Liver (tissue), 9 donors: ENCODE results near the gene SLC8A1. TPM values are rescaled to one million over a fixed set of nuclear protein-coding genes. Genes with fewer than 3 reads are reported as not detected.

Experiments used
- DNase-seq: peaks from one replicate; pipeline ENCODE4 v3.0.0-alpha.2; 2017; ENCODE audit warnings: low spot score
- H3K27ac ChIP-seq, 2 donors: one replicate each; pipeline ENCODE4 v1.7.0; 2013; ENCODE audit warnings: inconsistent platforms in 2 of 2, low read length in 2 of 2, control low read depth in 1 of 2, low read depth in 1 of 2, mild to moderate bottlenecking in 1 of 2
- H3K27me3 ChIP-seq, 4 donors: one replicate each; pipeline versions ENCODE4 v1.6.1 to v1.7.0; 2013; ENCODE audit warnings: low read length in 3 of 4, inconsistent platforms in 1 of 4, mild to moderate bottlenecking in 1 of 4, moderate library complexity in 1 of 4; ENCODE audit not compliant: control insufficient read depth in 4 of 4, insufficient read depth in 4 of 4
- H3K36me3 ChIP-seq, 4 donors: one replicate each; pipeline versions ENCODE4 v1.6.1 to v1.7.0; 2013; ENCODE audit warnings: low read length in 3 of 4, mild to moderate bottlenecking in 3 of 4, low read depth in 1 of 4, moderate library complexity in 1 of 4; ENCODE audit not compliant: control insufficient read depth in 4 of 4, insufficient read depth in 3 of 4
- H3K4me1 ChIP-seq, 4 donors: one replicate each; pipeline versions ENCODE4 v1.6.1 to v1.7.0; 2013; ENCODE audit warnings: low read length in 3 of 4, mild to moderate bottlenecking in 3 of 4, moderate library complexity in 1 of 4; ENCODE audit not compliant: control insufficient read depth in 4 of 4, insufficient read depth in 4 of 4
- H3K4me3 ChIP-seq, 3 donors: one replicate each; pipeline versions ENCODE4 v1.6.1 to v1.7.0; 2013; ENCODE audit warnings: low read length in 3 of 3, control low read depth in 1 of 3, low read depth in 1 of 3, mild to moderate bottlenecking in 1 of 3
- H3K9ac ChIP-seq, 2 donors: one replicate each; pipeline ENCODE4 v1.7.0; 2013; ENCODE audit warnings: low read length in 2 of 2, mild to moderate bottlenecking in 2 of 2, moderate library complexity in 2 of 2, control low read depth in 1 of 2, low read depth in 1 of 2
- H3K9me3 ChIP-seq, 4 donors: one replicate each; pipeline versions ENCODE4 v1.6.1 to v1.7.0; 2013; ENCODE audit warnings: low read length in 3 of 4; ENCODE audit not compliant: control insufficient read depth in 4 of 4
- EGR1 ChIP-seq, 2 donors: IDR thresholded peaks; 2 replicates each; pipeline ENCODE4 v1.6.1; 2016 to 2018; ENCODE audit warnings: antibody characterized with exemption in 2 of 2, low read depth in 2 of 2
- FOXA1 ChIP-seq: IDR thresholded peaks from 2 replicates; pipeline ENCODE4 v1.6.1; 2016; ENCODE audit warnings: antibody characterized with exemption
- FOXA2 ChIP-seq: IDR thresholded peaks from 2 replicates; pipeline ENCODE4 v1.6.1; 2016; ENCODE audit warnings: antibody characterized with exemption
- HNF4A ChIP-seq, 2 donors: conservative IDR thresholded peaks; 2 replicates each; pipeline ENCODE4 v1.6.1; 2016; ENCODE audit warnings: antibody characterized with exemption in 2 of 2, mild to moderate bottlenecking in 2 of 2
- HNF4G ChIP-seq: IDR thresholded peaks from 2 replicates; pipeline ENCODE4 v1.6.1; 2016; ENCODE audit warnings: antibody characterized with exemption
- JUND ChIP-seq, 2 donors: IDR thresholded peaks; 2 replicates each; pipeline ENCODE4 v1.6.1; 2016; ENCODE audit warnings: antibody characterized with exemption in 2 of 2
- NR2F2 ChIP-seq: IDR thresholded peaks from 2 replicates; pipeline ENCODE4 v1.6.1; 2016; ENCODE audit warnings: antibody characterized with exemption
- RAD21 ChIP-seq, 2 donors: IDR thresholded peaks; 2 replicates each; pipeline ENCODE4 v1.6.1; 2016; ENCODE audit warnings: antibody characterized with exemption in 2 of 2, mild to moderate bottlenecking in 2 of 2
- RXRA ChIP-seq, 2 donors: IDR thresholded peaks; 2 replicates each; pipeline ENCODE4 v1.6.1; 2017 to 2018; ENCODE audit warnings: antibody characterized with exemption in 2 of 2, mild to moderate bottlenecking in 1 of 2
- SP1 ChIP-seq: IDR thresholded peaks from 2 replicates; pipeline ENCODE4 v1.6.1; 2018; ENCODE audit warnings: antibody characterized with exemption, mild to moderate bottlenecking
- YY1 ChIP-seq: IDR thresholded peaks from 2 replicates; pipeline ENCODE4 v1.6.1; 2016; ENCODE audit warnings: antibody characterized with exemption, mild to moderate bottlenecking
- WGBS: extraction: QIAGEN DNeasy Blood & Tissue Kit; methylation state at CpG from one replicate; pipeline ENCODE4 v1.1.7; 2013; 5-methylcytosine and 5-hydroxymethylcytosine counted together
- polyA plus RNA-seq, 2 donors: library from polyadenylated mRNA; stranded (reverse) in 1 of 2; unstranded in 1 of 2; fragments of 200-250 nt in 1 of 2; fragments of >200 nt in 1 of 2; fragmentation: Nextera tagmentation in 1 of 2; extraction: Ambion mirVana in 1 of 2; gene quantifications; one replicate each; pipeline versions ENCODE4 v1.2.1 to v1.2.3, GENCODE V29; 2013 to 2015
- total RNA-seq, 2 donors: library from RNA; depleted of rRNA; stranded (reverse); fragments of >200 nt; gene quantifications; one replicate each; pipeline ENCODE4 v1.2.3, GENCODE V29; 2014
- TF ChIP-seq, protein P1 (sequence below): IDR thresholded peaks from 2 replicates; pipeline ENCODE4 v1.6.1; 2016; ENCODE audit warnings: antibody characterized with exemption, mild to moderate bottlenecking
- TF ChIP-seq, protein P2 (sequence below): IDR thresholded peaks from 2 replicates; pipeline ENCODE4 v1.6.1; 2016; ENCODE audit warnings: antibody characterized with exemption
- TF ChIP-seq, protein P3 (sequence below): IDR thresholded peaks from 2 replicates; pipeline ENCODE4 v1.6.1; 2016; ENCODE audit warnings: antibody characterized with exemption
- TF ChIP-seq, protein P4 (sequence below): IDR thresholded peaks from 2 replicates; pipeline ENCODE4 v1.6.1; 2016; ENCODE audit warnings: antibody characterized with exemption
- TF ChIP-seq, protein P5 (sequence below): fragments of 150-350 bp; IDR thresholded peaks from 2 replicates; pipeline ENCODE4 v1.5.1; 2017; ENCODE audit warnings: improper control_type of control experiment, low read depth, low read length; ENCODE audit not compliant: missing input control
- donor health status: healthy.
- donor health status: healthy.
- donor health status: healthy.
- donor health status: healthy.
- donor health status: healthy.

The SLC8A1 gene
- total and polyA plus RNA-seq, 4 donors = 1.2 to 18.5 (median 8.2) TPM

DNA sequence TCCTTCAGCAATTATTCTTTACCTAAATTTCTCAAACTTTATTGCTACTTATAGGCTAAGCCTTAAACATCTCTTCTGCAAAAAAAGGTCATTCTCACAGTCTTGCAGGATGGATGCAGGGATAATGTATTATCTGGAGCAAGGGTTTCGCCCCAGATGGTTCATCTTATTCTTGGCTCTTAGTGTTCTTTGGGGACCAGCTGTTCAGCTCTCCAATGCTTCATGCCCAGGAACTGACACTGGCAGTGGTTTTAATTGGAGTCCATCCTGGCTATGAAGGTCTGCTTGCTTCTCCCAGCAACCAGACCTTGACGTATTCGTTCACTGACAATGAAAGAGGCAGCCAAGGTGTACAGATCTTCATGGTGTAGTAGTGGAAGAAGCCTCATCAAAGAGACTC, 331.9 kb downstream of the SLC8A1 start (continued):
- TF ChIP-seq, protein P1, sequence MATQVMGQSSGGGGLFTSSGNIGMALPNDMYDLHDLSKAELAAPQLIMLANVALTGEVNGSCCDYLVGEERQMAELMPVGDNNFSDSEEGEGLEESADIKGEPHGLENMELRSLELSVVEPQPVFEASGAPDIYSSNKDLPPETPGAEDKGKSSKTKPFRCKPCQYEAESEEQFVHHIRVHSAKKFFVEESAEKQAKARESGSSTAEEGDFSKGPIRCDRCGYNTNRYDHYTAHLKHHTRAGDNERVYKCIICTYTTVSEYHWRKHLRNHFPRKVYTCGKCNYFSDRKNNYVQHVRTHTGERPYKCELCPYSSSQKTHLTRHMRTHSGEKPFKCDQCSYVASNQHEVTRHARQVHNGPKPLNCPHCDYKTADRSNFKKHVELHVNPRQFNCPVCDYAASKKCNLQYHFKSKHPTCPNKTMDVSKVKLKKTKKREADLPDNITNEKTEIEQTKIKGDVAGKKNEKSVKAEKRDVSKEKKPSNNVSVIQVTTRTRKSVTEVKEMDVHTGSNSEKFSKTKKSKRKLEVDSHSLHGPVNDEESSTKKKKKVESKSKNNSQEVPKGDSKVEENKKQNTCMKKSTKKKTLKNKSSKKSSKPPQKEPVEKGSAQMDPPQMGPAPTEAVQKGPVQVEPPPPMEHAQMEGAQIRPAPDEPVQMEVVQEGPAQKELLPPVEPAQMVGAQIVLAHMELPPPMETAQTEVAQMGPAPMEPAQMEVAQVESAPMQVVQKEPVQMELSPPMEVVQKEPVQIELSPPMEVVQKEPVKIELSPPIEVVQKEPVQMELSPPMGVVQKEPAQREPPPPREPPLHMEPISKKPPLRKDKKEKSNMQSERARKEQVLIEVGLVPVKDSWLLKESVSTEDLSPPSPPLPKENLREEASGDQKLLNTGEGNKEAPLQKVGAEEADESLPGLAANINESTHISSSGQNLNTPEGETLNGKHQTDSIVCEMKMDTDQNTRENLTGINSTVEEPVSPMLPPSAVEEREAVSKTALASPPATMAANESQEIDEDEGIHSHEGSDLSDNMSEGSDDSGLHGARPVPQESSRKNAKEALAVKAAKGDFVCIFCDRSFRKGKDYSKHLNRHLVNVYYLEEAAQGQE = no peak
- TF ChIP-seq YY1 (no peak), EGR1 (IDR thresholded peaks at IDR 0.05; ENCODE audit: low read depth in 2 of 2) (no peak)
- TF ChIP-seq, protein P2, sequence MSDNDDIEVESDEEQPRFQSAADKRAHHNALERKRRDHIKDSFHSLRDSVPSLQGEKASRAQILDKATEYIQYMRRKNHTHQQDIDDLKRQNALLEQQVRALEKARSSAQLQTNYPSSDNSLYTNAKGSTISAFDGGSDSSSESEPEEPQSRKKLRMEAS = no peak

DNA sequence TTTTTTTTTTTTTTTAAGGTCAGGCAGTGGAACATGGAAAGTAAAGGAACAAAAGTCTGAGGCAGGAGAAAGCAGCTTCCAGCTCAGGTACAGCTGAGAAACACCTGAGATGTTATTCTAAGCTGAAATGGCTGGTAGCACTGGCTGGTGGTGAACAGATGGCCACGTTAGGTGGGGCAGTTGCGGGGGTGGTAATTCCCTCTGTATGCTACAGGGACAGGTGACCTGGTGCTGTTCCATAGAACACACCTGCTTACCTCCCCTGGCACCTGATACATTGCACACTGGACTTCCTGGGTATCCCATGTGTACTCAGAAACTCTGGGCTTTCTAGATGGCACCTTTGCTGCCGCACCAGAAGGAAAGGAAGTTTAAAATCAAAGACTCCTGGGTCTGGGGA, 333.3 kb downstream of the SLC8A1 start:
- Histone ChIP-seq H3K27me3 (peaks cover 0 to 3% (median 0%) of the 10 kb centered on the region in 4 donors), H3K9me3 (no peaks in the 10 kb centered on the region), H3K9ac (no peak overlapping the region), H3K36me3 (no peaks in the 10 kb centered on the region), H3K27ac (no peak overlapping the region), H3K4me3 (no peak overlapping the region), H3K4me1 (no peaks in the 10 kb centered on the region)
- TF ChIP-seq HNF4G (no peak), SP1 (no peak), HNF4A (conservative IDR thresholded peaks at IDR 0.05) (no peak), NR2F2 (no peak), JUND (IDR thresholded peaks at IDR 0.05) (no peak), YY1 (no peak), RAD21 (IDR thresholded peaks at IDR 0.05) (no peak), RXRA (IDR thresholded peaks at IDR 0.05) (no peak), FOXA2 (no peak), FOXA1 (no peak), EGR1 (IDR thresholded peaks at IDR 0.05; ENCODE audit: low read depth in 2 of 2) (no peak)
- TF ChIP-seq, protein P3, sequence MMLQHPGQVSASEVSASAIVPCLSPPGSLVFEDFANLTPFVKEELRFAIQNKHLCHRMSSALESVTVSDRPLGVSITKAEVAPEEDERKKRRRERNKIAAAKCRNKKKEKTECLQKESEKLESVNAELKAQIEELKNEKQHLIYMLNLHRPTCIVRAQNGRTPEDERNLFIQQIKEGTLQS = no peak
- TF ChIP-seq, protein P2 = no peak
- TF ChIP-seq, protein P4, sequence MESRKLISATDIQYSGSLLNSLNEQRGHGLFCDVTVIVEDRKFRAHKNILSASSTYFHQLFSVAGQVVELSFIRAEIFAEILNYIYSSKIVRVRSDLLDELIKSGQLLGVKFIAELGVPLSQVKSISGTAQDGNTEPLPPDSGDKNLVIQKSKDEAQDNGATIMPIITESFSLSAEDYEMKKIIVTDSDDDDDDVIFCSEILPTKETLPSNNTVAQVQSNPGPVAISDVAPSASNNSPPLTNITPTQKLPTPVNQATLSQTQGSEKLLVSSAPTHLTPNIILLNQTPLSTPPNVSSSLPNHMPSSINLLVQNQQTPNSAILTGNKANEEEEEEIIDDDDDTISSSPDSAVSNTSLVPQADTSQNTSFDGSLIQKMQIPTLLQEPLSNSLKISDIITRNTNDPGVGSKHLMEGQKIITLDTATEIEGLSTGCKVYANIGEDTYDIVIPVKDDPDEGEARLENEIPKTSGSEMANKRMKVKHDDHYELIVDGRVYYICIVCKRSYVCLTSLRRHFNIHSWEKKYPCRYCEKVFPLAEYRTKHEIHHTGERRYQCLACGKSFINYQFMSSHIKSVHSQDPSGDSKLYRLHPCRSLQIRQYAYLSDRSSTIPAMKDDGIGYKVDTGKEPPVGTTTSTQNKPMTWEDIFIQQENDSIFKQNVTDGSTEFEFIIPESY = no peak
- TF ChIP-seq, protein P5, sequence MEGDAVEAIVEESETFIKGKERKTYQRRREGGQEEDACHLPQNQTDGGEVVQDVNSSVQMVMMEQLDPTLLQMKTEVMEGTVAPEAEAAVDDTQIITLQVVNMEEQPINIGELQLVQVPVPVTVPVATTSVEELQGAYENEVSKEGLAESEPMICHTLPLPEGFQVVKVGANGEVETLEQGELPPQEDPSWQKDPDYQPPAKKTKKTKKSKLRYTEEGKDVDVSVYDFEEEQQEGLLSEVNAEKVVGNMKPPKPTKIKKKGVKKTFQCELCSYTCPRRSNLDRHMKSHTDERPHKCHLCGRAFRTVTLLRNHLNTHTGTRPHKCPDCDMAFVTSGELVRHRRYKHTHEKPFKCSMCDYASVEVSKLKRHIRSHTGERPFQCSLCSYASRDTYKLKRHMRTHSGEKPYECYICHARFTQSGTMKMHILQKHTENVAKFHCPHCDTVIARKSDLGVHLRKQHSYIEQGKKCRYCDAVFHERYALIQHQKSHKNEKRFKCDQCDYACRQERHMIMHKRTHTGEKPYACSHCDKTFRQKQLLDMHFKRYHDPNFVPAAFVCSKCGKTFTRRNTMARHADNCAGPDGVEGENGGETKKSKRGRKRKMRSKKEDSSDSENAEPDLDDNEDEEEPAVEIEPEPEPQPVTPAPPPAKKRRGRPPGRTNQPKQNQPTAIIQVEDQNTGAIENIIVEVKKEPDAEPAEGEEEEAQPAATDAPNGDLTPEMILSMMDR = no peak
- TF ChIP-seq, protein P1 = no peak
- DNase-seq = no peak
- 73% methylated on average over 3 of the region's 3 CpGs for WGBS
